Fibroblast of mammary gland (primary cell): ENCODE measurements around the gene TPRG1L.
A peak's percentile ranks its signal among the peaks of the same experiment; 100 is the strongest.

ENCODE experiments used
- DNase-seq: peaks from one replicate; pipeline ENCODE4 v3.0.0-alpha.2; 2010; ENCODE audit warnings: low read depth
- H3K4me3 ChIP-seq: 2 replicates; pipeline ENCODE4 v1.5.1; 2011; ENCODE audit warnings: low read depth, mild to moderate bottlenecking, low read length, moderate library complexity; ENCODE audit not compliant: control insufficient read depth
- CTCF ChIP-seq: conservative IDR thresholded peaks from 2 replicates; pipeline ENCODE4 v1.5.1; 2011; ENCODE audit warnings: low read depth, low read length, inconsistent platforms; ENCODE audit not compliant: control insufficient read depth, insufficient read depth

The TPRG1L gene

DNA sequence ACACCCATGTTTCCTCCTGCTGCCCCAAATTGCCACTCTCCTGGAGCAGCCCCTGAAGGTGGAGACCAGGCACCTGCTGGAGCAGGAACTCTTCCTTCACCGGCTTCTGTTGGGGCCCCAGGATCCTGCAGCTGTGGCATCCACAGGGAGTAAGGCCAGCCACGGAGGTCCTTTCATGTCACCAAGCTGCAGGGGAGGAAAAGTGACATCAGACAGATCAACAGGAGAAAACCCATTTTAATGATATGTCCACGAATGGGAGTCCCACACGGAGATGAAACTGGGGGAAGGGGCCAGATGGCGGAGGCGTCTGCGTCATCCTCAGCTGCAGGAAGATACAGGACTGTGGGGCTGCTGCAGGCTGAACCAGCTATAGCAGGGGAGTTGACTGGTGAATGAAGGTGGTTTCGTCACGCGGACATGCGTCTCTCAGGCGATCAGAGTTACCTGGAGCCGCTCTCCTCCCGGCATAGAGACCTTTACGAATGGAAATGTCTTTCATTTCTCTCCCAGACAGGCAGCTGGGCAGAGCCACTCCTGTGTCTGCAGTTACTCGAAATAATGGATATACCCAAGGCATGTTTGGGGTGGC lies 37.4 kb downstream of the TPRG1L start:
- DNase-seq, result no peak
- no peak for TF ChIP-seq CTCF
- no peak overlapping the region for H3K4me3 ChIP-seq

- H3K4me3 ChIP-seq, result no peak overlapping the region
- TF ChIP-seq CTCF, result no peak
- no peak for DNase-seq
These were observed 39.3 kb downstream of the TPRG1L start for GRCh38 chr1:3663999-3664699.

DNA sequence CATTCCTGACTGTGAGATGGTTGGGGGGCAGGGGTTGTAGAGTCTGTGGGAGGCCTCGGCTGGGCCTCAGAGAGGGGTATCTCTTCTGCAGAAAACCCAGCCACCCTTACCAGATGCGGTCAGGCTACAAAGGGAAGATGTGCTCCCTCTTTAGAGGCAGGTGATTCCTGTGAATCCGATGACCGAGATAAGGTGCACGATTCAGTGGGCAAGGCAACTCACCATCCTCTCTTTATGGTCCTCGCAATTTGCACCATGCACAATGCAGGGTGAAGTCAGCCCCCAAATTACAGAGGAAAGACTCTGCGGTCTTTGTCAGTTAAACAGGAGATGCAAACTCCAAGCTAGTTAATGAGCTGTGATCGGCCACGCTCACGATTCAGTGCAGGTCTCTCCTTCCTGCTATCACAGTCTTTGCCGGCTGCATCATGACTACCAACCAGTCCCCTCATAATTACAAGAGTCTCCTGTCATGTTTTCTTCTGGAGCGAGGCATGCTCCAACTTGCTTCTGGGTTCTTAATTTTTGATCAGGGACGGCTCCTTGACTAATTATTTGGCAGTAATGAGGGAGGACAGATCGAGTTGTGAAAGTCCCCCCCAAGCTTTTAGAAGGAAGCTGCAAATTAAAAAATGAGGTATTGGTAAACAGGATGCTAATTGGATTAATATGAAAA lies 40.0 kb downstream of the TPRG1L start:
- TF ChIP-seq CTCF, result no peak
- no peak overlapping the region for H3K4me3 ChIP-seq
- no peak for DNase-seq

- TF ChIP-seq CTCF, result no peak
- DNase-seq, result no peak
- H3K4me3 ChIP-seq, result no peak overlapping the region
These were observed 43.3 kb downstream of the TPRG1L start for GRCh38 chr1:3668148-3668547.

DNA sequence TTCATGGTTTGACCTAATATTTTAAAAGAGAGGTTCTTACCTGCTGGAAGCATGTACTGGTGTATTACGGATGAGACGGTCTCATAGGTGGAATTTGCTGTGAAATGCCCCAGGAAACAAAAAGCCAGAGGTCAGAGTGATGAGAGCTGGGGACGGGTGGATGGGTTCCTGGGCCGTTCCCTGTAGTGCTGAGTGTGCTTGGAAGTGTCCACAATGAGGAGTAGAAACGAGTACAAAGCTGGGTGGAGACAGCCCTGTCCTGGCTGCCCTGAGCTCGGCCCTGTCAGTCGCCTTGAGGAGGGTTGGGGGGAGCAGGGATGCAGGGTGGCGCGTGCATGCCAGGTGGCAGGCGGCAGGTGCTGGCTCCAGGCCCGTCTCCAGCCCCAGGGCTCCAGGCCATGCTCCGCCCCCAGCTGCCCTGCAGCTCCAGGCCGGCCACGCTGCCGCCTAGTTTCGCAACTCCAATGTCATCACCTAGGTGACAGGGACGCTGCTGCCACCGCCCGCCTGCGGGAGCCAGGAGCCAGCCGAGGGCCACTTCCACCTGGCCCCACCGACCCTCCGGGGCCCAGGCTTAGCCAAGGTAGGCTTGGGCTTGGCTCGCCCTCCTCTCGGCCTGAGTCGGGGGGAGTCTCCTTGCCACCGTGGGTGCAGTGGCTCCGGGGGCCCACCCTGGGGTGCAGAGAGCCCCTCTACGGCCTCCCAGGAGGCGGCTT lies 43.9 kb downstream of the TPRG1L start:
- H3K4me3 ChIP-seq, result no peak overlapping the region
- TF ChIP-seq CTCF, result no peak
- peak; percentile 16 for DNase-seq

DNA sequence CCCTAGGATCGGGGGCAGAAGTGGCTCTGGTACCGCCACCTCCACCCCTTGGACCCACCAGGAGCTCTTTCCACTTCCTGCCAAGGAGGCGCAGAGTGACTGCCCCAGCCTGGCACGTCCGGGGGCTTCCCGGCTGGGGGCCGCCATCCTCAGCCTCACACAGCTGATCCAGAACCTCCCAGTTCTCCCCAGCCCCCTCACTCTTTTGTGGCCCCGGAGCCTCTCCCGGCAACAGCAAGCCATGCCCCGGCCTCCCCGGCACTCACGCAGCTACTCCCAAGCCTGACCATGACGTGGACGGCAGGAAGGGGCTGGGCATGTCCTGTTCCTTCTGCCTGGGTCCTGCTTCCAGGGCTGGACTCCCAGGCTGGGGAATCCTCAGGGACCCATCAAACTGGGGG lies 44.6 kb downstream of the TPRG1L start:
- H3K4me3 ChIP-seq, result no peak overlapping the region
- DNase-seq, result no peak
- no peak for TF ChIP-seq CTCF
